Stimulated activated CD8-positive, alpha-beta memory T cell treated with anti-CD3 and anti-CD28 coated beads, Interleukin-7, amount 100 ng/mL, for 1 hour (primary cell): ENCODE data around the gene AFAP1L1.

Source experiments
- DNase-seq, 2 donors: peaks; one replicate each; pipeline ENCODE4 v3.0.0-alpha.2; 2020; ENCODE audit warnings: low read depth in 2 of 2

Gene AFAP1L1

GRCh38 chr5:149372076-149372795, 100.6 kb downstream of the AFAP1L1 start:
- DNase-seq = no peak

DNA sequence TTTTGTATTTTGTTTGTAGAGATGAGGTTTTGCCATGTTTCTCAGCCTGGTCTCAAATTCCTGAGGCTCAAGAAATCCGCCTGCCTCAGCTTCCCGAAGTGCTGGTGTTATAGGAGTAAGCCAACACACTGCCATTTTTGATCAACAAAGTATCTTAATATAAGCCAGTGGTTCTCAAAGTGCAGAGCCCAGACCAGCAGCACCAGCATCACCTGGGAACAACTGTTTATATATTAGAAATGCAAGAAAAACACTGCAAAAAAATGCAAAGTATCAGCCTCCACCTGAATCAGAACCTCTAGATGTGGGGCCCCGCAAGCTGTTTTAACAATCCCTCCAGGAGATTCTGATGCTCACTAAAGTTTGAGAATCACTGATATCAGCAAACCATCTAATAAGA, 101.3 kb downstream of the AFAP1L1 start:
- DNase-seq = no peak

GRCh38 chr5:149374303-149374702, 102.6 kb downstream of the AFAP1L1 start:
- DNase-seq = no peak

GRCh38 chr5:149374801-149375200, 103.1 kb downstream of the AFAP1L1 start:
- DNase-seq = no peak

- no peak for DNase-seq
Measured at GRCh38 chr5:149375434-149375833, 103.8 kb downstream of the AFAP1L1 start.

GRCh38 chr5:149376104-149376503, 104.4 kb downstream of the AFAP1L1 start:
- no peak for DNase-seq

- no peak for DNase-seq
Measured at GRCh38 chr5:149376711-149377447, 105.2 kb downstream of the AFAP1L1 start.

- no peak for DNase-seq
Measured at GRCh38 chr5:149378241-149378820, 106.7 kb downstream of the AFAP1L1 start.

- DNase-seq = no peak
Measured at GRCh38 chr5:149379177-149379761, 107.6 kb downstream of the AFAP1L1 start, which contains the start of gene IL17B. Gene IL17B (minus strand): TSS chr5:149379292. CDS start chr5:149379225, 67 bp downstream.

DNA sequence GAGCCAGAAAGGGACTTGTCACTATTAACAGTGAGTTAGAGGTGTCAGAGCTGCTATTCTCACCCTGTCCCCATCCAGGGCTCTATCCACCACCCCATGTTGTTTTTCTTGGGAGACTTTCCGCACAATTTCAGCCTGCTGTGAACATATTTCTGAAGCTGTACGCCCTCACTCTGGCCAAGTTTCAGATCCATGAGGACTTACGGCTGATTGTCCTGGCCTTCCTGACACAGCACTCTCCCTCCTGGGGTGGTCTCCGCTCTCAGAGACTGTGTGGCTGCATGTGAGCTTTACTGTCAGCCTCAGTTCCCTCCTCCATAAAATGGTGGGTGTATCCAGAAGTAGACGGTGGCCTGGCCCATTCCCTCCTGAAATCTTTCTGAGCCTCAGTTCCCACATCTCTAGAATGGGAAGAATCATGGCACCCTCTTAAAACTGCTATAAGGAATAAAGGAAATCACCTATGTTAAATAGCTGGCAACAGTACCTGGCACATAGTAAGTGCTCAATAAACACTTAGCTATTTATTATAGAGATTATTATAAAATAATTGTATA, 108.2 kb downstream of the AFAP1L1 start:
- no peak for DNase-seq

DNA sequence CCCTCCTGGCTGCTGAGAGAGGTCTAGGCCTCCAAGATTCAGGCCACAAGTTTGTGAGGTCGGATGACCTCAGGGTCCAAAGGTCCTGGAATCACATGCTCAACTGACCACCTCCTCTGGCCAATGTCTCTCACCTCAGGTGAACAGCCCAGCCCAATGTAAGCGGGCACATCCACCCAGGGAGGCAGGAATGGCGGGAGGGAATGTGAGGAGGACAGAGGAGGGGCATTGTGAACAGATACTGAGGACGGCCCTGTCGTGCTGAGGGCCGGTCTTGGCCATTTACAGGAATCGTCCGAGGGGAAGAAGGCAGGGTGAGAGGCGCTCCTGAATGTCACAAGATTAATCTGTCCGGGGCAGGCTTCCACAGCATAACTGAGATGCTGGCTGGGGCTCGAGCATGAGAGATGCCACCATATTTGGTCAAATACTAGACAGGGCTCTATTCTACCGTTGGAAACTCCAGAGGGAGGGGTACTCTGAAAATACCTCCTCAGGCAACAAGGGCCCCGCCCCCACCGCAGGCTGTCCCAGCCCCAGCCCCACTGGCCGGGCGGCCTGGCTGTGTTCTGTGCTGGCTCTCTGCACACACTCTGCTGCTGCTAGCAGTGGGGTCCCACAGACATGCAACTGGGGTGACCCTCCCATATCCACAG, 108.9 kb downstream of the AFAP1L1 start:
- no peak for DNase-seq

GRCh38 chr5:149381261-149381985, 109.8 kb downstream of the AFAP1L1 start:
- no peak for DNase-seq

DNA sequence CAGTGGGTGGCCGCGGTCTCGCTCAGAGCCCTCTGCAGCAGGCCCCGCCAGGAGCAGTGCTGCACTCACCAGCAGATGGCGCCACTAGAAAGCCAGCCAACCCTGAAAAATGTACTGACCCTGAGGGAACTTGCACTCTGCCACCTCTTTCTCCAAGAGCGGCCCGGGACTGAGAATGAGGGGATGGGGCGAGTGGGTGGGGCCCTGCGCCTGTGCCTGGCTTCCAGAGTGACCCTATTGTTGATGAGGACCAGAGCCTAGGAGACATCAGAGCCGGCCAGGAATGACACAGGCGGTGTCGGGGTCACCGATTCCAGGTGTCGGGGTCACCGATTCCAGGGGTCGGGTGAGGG, 110.3 kb downstream of the AFAP1L1 start:
- DNase-seq = peak; percentile 39 to 66

GRCh38 chr5:149382517-149383220, 111.0 kb downstream of the AFAP1L1 start:
- DNase-seq = no peak

- no peak for DNase-seq
Measured at GRCh38 chr5:149383399-149383798, 111.7 kb downstream of the AFAP1L1 start.

DNA sequence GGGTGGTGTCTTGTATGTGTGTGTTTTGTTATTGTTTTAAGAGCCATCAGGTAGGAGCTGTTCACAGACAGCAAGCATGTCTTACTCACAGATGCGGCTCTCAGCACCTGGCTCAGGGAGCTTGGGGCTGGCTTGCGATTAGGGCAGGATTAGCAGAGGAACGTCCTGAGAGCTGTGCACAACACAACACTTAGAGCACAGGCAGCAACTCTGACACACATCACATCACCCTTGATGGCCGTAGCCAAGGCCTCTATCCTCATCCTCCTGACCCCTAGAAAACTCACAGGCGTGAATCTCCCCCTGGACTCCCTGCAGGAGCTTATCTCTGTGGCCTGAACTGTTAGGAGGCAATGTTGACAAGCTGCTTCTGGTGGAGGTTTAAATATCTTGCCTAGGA, 114.5 kb downstream of the AFAP1L1 start:
- no peak for DNase-seq

- no peak for DNase-seq
Measured at GRCh38 chr5:149387081-149387631, 115.5 kb downstream of the AFAP1L1 start.

- no peak for DNase-seq
Measured at GRCh38 chr5:149387982-149388381, 116.3 kb downstream of the AFAP1L1 start.

DNA sequence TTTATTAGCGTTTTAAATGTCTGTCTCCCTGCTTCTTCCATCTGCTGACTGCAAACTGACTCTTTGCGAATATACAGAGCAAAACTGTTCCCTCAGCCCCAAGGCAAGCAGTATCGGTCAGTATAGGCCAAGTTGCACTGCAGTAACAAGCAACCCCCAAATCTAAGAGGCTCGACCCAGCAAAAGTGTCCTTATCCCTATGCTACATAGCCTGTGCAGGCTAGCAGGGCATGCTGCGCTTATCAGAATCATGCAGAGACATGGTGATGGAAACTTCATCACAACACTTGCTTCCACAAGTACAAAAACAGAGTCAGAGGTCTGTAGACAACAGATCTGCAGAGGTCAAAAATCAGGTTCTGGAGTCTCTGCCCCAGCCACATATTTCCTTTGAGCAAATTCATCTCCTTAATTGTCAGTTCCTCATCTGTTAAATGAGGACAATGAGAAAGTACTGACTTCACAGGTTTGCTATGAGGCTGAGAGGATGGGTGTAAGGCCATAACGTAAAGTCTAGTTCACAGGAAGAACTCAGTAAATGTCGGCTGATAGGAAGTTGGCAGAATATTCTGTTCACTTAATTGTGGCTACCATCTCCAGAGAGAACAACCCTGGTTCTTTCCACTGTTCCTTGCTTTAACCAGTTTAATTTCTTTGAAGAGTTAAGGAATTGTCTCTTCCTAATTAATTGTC, 117.0 kb downstream of the AFAP1L1 start:
- no peak for DNase-seq
